Progenitor cell of endocrine pancreas (in vitro differentiated cells): ENCODE results near the gene GJA1. TPM values are rescaled to one million over a fixed set of nuclear protein-coding genes. Genes with fewer than 3 reads are reported as not detected.

Experiments used
- DNase-seq: peaks from one replicate; pipeline ENCODE4 v3.0.0; 2021; ENCODE audit warnings: low spot score; ENCODE audit not compliant: unreplicated experiment
- H3K27ac Mint-ChIP-seq: 2 replicates; pipeline ENCODE4 v1.8.0; 2021; ENCODE audit warnings: mild to moderate bottlenecking, moderate library complexity, mixed read lengths
- H3K27me3 Mint-ChIP-seq: 2 replicates; pipeline ENCODE4 v1.8.0; 2021; ENCODE audit warnings: mixed read lengths
- H3K36me3 Mint-ChIP-seq: 2 replicates; pipeline ENCODE4 v1.8.0; 2022; ENCODE audit warnings: mixed read lengths; ENCODE audit not compliant: insufficient read depth
- H3K4me1 Mint-ChIP-seq: 2 replicates; pipeline ENCODE4 v1.8.0; 2021; ENCODE audit warnings: low read depth, mixed read lengths
- H3K4me3 Mint-ChIP-seq: 2 replicates; pipeline ENCODE4 v1.8.0; 2021; ENCODE audit warnings: low read depth, mild to moderate bottlenecking, moderate library complexity, mixed read lengths
- H3K9me3 Mint-ChIP-seq: 2 replicates; pipeline ENCODE4 v1.8.0; 2021; ENCODE audit warnings: low read depth, mixed read lengths
- CTCF ChIP-seq: fragments of 200-600 bp; sonication (generic); IDR thresholded peaks from one replicate; pipeline ENCODE4 v1.5.0; 2021; ENCODE audit warnings: antibody characterized with exemption, mild to moderate bottlenecking; ENCODE audit not compliant: unreplicated experiment
- total RNA-seq: library from RNA; stranded (reverse); gene quantifications from 2 replicates; pipeline ENCODE4 v1.2.1, GENCODE V29; 2021

GJA1 gene
- total RNA-seq, 1 donor from 2014 or later = 34.1 TPM

GRCh38 chr6:121438869-121439268, 3.4 kb downstream of the GJA1 start:
- TF ChIP-seq CTCF = no peak
- Mint-ChIP-seq H3K4me1 (peaks cover 21% of the 10 kb centered on the region), H3K4me3 (no peak overlapping the region), H3K36me3 (no peaks in the 10 kb centered on the region), H3K9me3 (no peaks in the 10 kb centered on the region), H3K27ac (no peak overlapping the region), H3K27me3 (no peaks in the 10 kb centered on the region)
- no peak for DNase-seq

- no peak for DNase-seq
- H3K27me3 Mint-ChIP-seq = no peaks in the 10 kb centered on the region
- no peak for TF ChIP-seq CTCF
- peaks cover 21% of the 10 kb centered on the region for H3K4me1 Mint-ChIP-seq
- H3K27ac Mint-ChIP-seq = no peak overlapping the region
- no peaks in the 10 kb centered on the region for H3K9me3 Mint-ChIP-seq
- no peak overlapping the region for H3K4me3 Mint-ChIP-seq
- H3K36me3 Mint-ChIP-seq = no peaks in the 10 kb centered on the region
These were observed 4.0 kb downstream of the GJA1 start for GRCh38 chr6:121439475-121439874.

- Mint-ChIP-seq H3K9me3 (no peaks in the 10 kb centered on the region), H3K36me3 (no peaks in the 10 kb centered on the region), H3K27me3 (no peaks in the 10 kb centered on the region), H3K4me1 (peaks cover 21% of the 10 kb centered on the region), H3K4me3 (no peak overlapping the region), H3K27ac (no peak overlapping the region)
- no peak for TF ChIP-seq CTCF
- no peak for DNase-seq
These were observed 4.5 kb downstream of the GJA1 start for GRCh38 chr6:121439926-121440325.

- no peak for DNase-seq
- H3K27me3 Mint-ChIP-seq = no peaks in the 10 kb centered on the region
- no peaks in the 10 kb centered on the region for H3K9me3 Mint-ChIP-seq
- TF ChIP-seq CTCF = no peak
- H3K4me1 Mint-ChIP-seq = peaks cover 15% of the 10 kb centered on the region
- H3K4me3 Mint-ChIP-seq = no peak overlapping the region
- H3K36me3 Mint-ChIP-seq = no peaks in the 10 kb centered on the region
- H3K27ac Mint-ChIP-seq = no peak overlapping the region
These were observed 6.0 kb downstream of the GJA1 start for GRCh38 chr6:121441477-121441876.

- Mint-ChIP-seq H3K36me3 (peaks cover 10% of the 10 kb centered on the region), H3K4me1 (peaks cover 13% of the 10 kb centered on the region), H3K27me3 (no peaks in the 10 kb centered on the region), H3K9me3 (no peaks in the 10 kb centered on the region), H3K27ac (no peak overlapping the region), H3K4me3 (no peak overlapping the region)
- TF ChIP-seq CTCF = no peak
- DNase-seq = no peak
These were observed 7.1 kb downstream of the GJA1 start for GRCh38 chr6:121442576-121442975.
